Activated gamma-delta T cell (primary cell): Measurements from ENCODE around the gene CABLES2.
A peak's percentile ranks its signal among the peaks of the same experiment; 100 is the strongest.

Experiments used
- DNase-seq: peaks from one replicate; lab custom pipeline; 2025; lab: John Stamatoyannopoulos, UW
- total RNA-seq, 2 donors: gene quantifications; one replicate each; lab custom pipeline; 2026; lab: John Stamatoyannopoulos, UW

The CABLES2 gene
- 11.8 reads per million in 2 donors for total RNA-seq

GRCh38 chr20:62407221-62407992, at the start of gene CABLES2:
TSS of gene CABLES2 (minus strand) at chr20:62407285. CDS start at chr20:62407276, 9 bp downstream.
- peak; percentile 83 for DNase-seq

- DNase-seq, result no peak
Measured at GRCh38 chr20:62455929-62456328, 48.8 kb upstream of the CABLES2 start.

- no peak for DNase-seq
Measured at GRCh38 chr20:62454904-62455636, 48.0 kb upstream of the CABLES2 start.

- DNase-seq, result no peak
Measured at GRCh38 chr20:62453186-62453808, 46.2 kb upstream of the CABLES2 start.

- no peak for DNase-seq
Measured at GRCh38 chr20:62452475-62453095, 45.5 kb upstream of the CABLES2 start.

- no peak for DNase-seq
Measured at GRCh38 chr20:62451970-62452369, 44.9 kb upstream of the CABLES2 start.

GRCh38 chr20:62451156-62451767, 44.2 kb upstream of the CABLES2 start:
- DNase-seq, result no peak

GRCh38 chr20:62449951-62450691, 43.0 kb upstream of the CABLES2 start:
- DNase-seq, result no peak

GRCh38 chr20:62448788-62449187, 41.7 kb upstream of the CABLES2 start:
- DNase-seq, result no peak

- no peak for DNase-seq
Measured at GRCh38 chr20:62448038-62448437, 41.0 kb upstream of the CABLES2 start.

GRCh38 chr20:62446888-62447869, 40.1 kb upstream of the CABLES2 start:
- DNase-seq, result no peak

- DNase-seq, result no peak
Measured at GRCh38 chr20:62446481-62446880, 39.4 kb upstream of the CABLES2 start.

GRCh38 chr20:62445553-62446340, 38.7 kb upstream of the CABLES2 start:
- DNase-seq, result no peak

- DNase-seq, result no peak
Measured at GRCh38 chr20:62444286-62444685, 37.2 kb upstream of the CABLES2 start.

GRCh38 chr20:62441987-62442539, 35.0 kb upstream of the CABLES2 start:
- no peak for DNase-seq

GRCh38 chr20:62439218-62439617, 32.1 kb upstream of the CABLES2 start:
- no peak for DNase-seq

GRCh38 chr20:62437927-62438326, 30.8 kb upstream of the CABLES2 start:
- no peak for DNase-seq

GRCh38 chr20:62437496-62437895, 30.4 kb upstream of the CABLES2 start:
- DNase-seq, result no peak

GRCh38 chr20:62436692-62437091, 29.6 kb upstream of the CABLES2 start:
- DNase-seq, result no peak
